Measurements from ENCODE around the gene ZNF311. TPM values are rescaled to one million over a fixed set of nuclear protein-coding genes. Genes with fewer than 3 reads are reported as not detected.
A peak's percentile ranks its signal among the peaks of the same experiment; 100 is the strongest.

Gene ZNF311
- total and polyA plus RNA-seq, 9 of the 15 experiments (the other 6 are each of a cell fraction or from before 2014, with no cell fraction given) = 5.1 to 10.0 (median 7.5) TPM

DNA sequence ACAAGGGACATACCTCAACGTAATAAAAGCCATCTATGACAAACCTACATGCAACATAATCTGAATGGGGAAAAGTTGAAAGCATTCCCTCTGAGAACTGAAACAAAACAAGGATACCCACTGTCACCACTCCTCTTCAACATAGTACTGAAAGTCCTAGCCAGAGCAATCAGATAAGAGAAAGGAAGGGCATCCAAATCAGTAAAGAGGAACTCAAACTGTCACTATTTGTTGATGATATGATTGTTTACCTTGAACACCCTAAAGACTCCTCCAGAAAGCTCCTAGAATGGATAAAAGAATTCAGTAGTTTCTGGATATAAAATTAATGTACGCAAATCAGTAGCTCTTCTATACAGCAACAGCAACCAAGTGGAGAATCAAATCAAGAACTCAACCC, 39.4 kb downstream of the ZNF311 start (continued):
- TF ChIP-seq U2AF1 (optimal IDR thresholded peaks at IDR 0.05; ENCODE audit: low read depth, low read length) (no peak), FOSL1 (tag; conservative IDR thresholded peaks at IDR 0.05) (no peak), MAFF (IDR thresholded peaks at IDR 0.05; ENCODE audit: low read length) (no peak), ELF2 (CRISPR knock-in tag; IDR thresholded peaks at IDR 0.05) (0 out of 2 replicates have a peak, but pooled peaks have one; percentile 19), MEIS2 (IDR thresholded peaks at IDR 0.05; ENCODE audit: partially characterized antibody) (peak; percentile 72), SOX6 (IDR thresholded peaks at IDR 0.05) (peak; percentile 54; the same call in 1 of the 2 replicates), SPI1 (IDR thresholded peaks at IDR 0.05; ENCODE audit: borderline replicate concordance, low read depth, low read length) (peak; percentile 33; the same call in 1 of the 2 replicates), RBM14 (IDR thresholded peaks at IDR 0.05; ENCODE audit: borderline replicate concordance, insufficient read depth, low read depth, low read length) (no peak), ZNF3 (CRISPR knock-in tag; IDR thresholded peaks at IDR 0.05) (no peak), NFATC3 (IDR thresholded peaks at IDR 0.05) (no peak), XRCC3 (IDR thresholded peaks at IDR 0.05) (no peak), CTBP1 (IDR thresholded peaks at IDR 0.05; ENCODE audit: borderline replicate concordance) (peak; percentile 64; the same call in 1 of the 2 replicates)
- TF ChIP-seq, protein P1, sequence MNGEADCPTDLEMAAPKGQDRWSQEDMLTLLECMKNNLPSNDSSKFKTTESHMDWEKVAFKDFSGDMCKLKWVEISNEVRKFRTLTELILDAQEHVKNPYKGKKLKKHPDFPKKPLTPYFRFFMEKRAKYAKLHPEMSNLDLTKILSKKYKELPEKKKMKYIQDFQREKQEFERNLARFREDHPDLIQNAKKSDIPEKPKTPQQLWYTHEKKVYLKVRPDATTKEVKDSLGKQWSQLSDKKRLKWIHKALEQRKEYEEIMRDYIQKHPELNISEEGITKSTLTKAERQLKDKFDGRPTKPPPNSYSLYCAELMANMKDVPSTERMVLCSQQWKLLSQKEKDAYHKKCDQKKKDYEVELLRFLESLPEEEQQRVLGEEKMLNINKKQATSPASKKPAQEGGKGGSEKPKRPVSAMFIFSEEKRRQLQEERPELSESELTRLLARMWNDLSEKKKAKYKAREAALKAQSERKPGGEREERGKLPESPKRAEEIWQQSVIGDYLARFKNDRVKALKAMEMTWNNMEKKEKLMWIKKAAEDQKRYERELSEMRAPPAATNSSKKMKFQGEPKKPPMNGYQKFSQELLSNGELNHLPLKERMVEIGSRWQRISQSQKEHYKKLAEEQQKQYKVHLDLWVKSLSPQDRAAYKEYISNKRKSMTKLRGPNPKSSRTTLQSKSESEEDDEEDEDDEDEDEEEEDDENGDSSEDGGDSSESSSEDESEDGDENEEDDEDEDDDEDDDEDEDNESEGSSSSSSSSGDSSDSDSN (IDR thresholded peaks at IDR 0.05; ENCODE audit: borderline replicate concordance in 1 of 2, low read depth in 2 of 2, low read length in 2 of 2) = no peak
- TF ChIP-seq, protein P2, sequence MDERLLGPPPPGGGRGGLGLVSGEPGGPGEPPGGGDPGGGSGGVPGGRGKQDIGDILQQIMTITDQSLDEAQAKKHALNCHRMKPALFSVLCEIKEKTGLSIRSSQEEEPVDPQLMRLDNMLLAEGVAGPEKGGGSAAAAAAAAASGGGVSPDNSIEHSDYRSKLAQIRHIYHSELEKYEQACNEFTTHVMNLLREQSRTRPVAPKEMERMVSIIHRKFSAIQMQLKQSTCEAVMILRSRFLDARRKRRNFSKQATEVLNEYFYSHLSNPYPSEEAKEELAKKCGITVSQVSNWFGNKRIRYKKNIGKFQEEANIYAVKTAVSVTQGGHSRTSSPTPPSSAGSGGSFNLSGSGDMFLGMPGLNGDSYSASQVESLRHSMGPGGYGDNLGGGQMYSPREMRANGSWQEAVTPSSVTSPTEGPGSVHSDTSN (CRISPR knock-in tag; IDR thresholded peaks at IDR 0.05; ENCODE audit: low read depth) = no peak
- TF ChIP-seq, protein P2 (tag; conservative IDR thresholded peaks at IDR 0.05; ENCODE audit: low read depth) = peak; percentile 6; the same call in 1 of the 2 replicates
- TF ChIP-seq, protein P3, sequence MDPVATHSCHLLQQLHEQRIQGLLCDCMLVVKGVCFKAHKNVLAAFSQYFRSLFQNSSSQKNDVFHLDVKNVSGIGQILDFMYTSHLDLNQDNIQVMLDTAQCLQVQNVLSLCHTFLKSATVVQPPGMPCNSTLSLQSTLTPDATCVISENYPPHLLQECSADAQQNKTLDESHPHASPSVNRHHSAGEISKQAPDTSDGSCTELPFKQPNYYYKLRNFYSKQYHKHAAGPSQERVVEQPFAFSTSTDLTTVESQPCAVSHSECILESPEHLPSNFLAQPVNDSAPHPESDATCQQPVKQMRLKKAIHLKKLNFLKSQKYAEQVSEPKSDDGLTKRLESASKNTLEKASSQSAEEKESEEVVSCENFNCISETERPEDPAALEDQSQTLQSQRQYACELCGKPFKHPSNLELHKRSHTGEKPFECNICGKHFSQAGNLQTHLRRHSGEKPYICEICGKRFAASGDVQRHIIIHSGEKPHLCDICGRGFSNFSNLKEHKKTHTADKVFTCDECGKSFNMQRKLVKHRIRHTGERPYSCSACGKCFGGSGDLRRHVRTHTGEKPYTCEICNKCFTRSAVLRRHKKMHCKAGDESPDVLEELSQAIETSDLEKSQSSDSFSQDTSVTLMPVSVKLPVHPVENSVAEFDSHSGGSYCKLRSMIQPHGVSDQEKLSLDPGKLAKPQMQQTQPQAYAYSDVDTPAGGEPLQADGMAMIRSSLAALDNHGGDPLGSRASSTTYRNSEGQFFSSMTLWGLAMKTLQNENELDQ (CRISPR knock-in tag; IDR thresholded peaks at IDR 0.05; ENCODE audit: borderline replicate concordance) = no peak
- TF ChIP-seq, protein P4, sequence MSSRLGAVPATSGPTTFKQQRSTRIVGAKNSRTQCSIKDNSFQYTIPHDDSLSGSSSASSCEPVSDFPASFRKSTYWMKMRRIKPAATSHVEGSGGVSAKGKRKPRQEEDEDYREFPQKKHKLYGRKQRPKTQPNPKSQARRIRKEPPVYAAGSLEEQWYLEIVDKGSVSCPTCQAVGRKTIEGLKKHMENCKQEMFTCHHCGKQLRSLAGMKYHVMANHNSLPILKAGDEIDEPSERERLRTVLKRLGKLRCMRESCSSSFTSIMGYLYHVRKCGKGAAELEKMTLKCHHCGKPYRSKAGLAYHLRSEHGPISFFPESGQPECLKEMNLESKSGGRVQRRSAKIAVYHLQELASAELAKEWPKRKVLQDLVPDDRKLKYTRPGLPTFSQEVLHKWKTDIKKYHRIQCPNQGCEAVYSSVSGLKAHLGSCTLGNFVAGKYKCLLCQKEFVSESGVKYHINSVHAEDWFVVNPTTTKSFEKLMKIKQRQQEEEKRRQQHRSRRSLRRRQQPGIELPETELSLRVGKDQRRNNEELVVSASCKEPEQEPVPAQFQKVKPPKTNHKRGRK (tag; IDR thresholded peaks at IDR 0.05) = no peak
- TF ChIP-seq, protein P5, sequence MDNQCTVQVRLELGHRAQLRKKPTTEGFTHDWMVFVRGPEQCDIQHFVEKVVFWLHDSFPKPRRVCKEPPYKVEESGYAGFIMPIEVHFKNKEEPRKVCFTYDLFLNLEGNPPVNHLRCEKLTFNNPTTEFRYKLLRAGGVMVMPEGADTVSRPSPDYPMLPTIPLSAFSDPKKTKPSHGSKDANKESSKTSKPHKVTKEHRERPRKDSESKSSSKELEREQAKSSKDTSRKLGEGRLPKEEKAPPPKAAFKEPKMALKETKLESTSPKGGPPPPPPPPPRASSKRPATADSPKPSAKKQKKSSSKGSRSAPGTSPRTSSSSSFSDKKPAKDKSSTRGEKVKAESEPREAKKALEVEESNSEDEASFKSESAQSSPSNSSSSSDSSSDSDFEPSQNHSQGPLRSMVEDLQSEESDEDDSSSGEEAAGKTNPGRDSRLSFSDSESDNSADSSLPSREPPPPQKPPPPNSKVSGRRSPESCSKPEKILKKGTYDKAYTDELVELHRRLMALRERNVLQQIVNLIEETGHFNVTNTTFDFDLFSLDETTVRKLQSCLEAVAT (IDR thresholded peaks at IDR 0.05) = no peak
